HepG2 (cell line): ENCODE results near the gene UBFD1. TPM values are rescaled to one million over a fixed set of nuclear protein-coding genes. Genes with fewer than 3 reads are reported as not detected.

Source experiments
- BRCA1 ChIP-seq: sonication (generic); formaldehyde crosslinking; IDR thresholded peaks from 2 replicates; pipeline ENCODE4 v1.4.0; 2020; ENCODE audit warnings: missing genetic modification reagents
- E2F1 ChIP-seq: sonication (generic); formaldehyde crosslinking; IDR thresholded peaks from 2 replicates; pipeline ENCODE4 v1.5.0; 2020; ENCODE audit warnings: missing genetic modification reagents
- HHEX ChIP-seq: IDR thresholded peaks from 2 replicates; pipeline ENCODE4 v1.6.1; 2016; ENCODE audit warnings: control low read depth
- HNF1A ChIP-seq, 2 experiments: sonication (generic) in 1 of 2; formaldehyde crosslinking in 1 of 2; IDR thresholded peaks; 2 replicates each; pipeline versions ENCODE4 v1.4.0 to v1.6.1; 2016 to 2020; ENCODE audit warnings: borderline replicate concordance in 1 of 2, low read depth in 1 of 2, mild to moderate bottlenecking in 1 of 2, missing genetic modification reagents in 1 of 2
- HNF4A ChIP-seq: sonication (generic); formaldehyde crosslinking; IDR thresholded peaks from 2 replicates; pipeline ENCODE4 v1.4.0; 2020; ENCODE audit warnings: missing genetic modification reagents
- KLF6 ChIP-seq: IDR thresholded peaks from 2 replicates; pipeline ENCODE4 v1.8.0; 2016; ENCODE audit warnings: missing biosample characterization, missing genetic modification reagents
- KMT2B ChIP-seq: IDR thresholded peaks from 2 replicates; pipeline ENCODE4 v1.6.1; 2016; ENCODE audit warnings: missing genetic modification reagents, missing compliant biosample characterization
- NCOA5 ChIP-seq: sonication (generic); formaldehyde crosslinking; IDR thresholded peaks from 2 replicates; pipeline ENCODE4 v1.4.0; 2020; ENCODE audit warnings: missing genetic modification reagents
- NFATC3 ChIP-seq: sonication (generic); formaldehyde crosslinking; IDR thresholded peaks from 2 replicates; pipeline ENCODE4 v1.5.1; 2020; ENCODE audit warnings: mild to moderate bottlenecking, missing genetic modification reagents
- NFYC ChIP-seq: IDR thresholded peaks from 2 replicates; pipeline ENCODE4 v1.6.1; 2016; ENCODE audit warnings: missing genetic modification reagents, missing compliant biosample characterization
- PAWR ChIP-seq: sonication (generic); formaldehyde crosslinking; IDR thresholded peaks from 2 replicates; pipeline ENCODE4 v1.4.0; 2020; ENCODE audit warnings: missing genetic modification reagents, mild to moderate bottlenecking, borderline replicate concordance
- RELA ChIP-seq: sonication (generic); formaldehyde crosslinking; IDR thresholded peaks from 2 replicates; pipeline ENCODE4 v1.4.0; 2020; ENCODE audit warnings: missing genetic modification reagents
- RFX3 ChIP-seq: IDR thresholded peaks from 2 replicates; pipeline ENCODE4 v1.6.1; 2016; ENCODE audit warnings: missing biosample characterization, missing genetic modification reagents
- SP2 ChIP-seq: sonication (generic); formaldehyde crosslinking; IDR thresholded peaks from 2 replicates; pipeline ENCODE4 v1.5.1; 2020; ENCODE audit warnings: mild to moderate bottlenecking, missing genetic modification reagents
- TAF15 ChIP-seq: fragments of 200-400 bp; formaldehyde crosslinking; IDR thresholded peaks from one replicate; pipeline ENCODE4 v1.6.1; 2018; ENCODE audit warnings: mild to moderate bottlenecking, low read depth, low read length; ENCODE audit not compliant: poor library complexity, severe bottlenecking
- TOPORS ChIP-seq: sonication (generic); formaldehyde crosslinking; IDR thresholded peaks from 2 replicates; pipeline ENCODE4 v1.8.0; 2023; ENCODE audit warnings: mild to moderate bottlenecking, missing genetic modification reagents
- ZMYM2 ChIP-seq: sonication (generic); formaldehyde crosslinking; IDR thresholded peaks from 2 replicates; pipeline ENCODE4 v1.8.0; 2022; ENCODE audit warnings: mild to moderate bottlenecking, missing genetic modification reagents
- ZNF251 ChIP-seq: sonication (generic); formaldehyde crosslinking; IDR thresholded peaks from 2 replicates; pipeline ENCODE4 v1.9.0; 2021; ENCODE audit warnings: mild to moderate bottlenecking, missing genetic modification reagents
- ZNF343 ChIP-seq: sonication (generic); formaldehyde crosslinking; IDR thresholded peaks from 2 replicates; pipeline ENCODE4 v1.4.0; 2020; ENCODE audit warnings: mild to moderate bottlenecking, missing genetic modification reagents
- ZNF354B ChIP-seq: sonication (generic); formaldehyde crosslinking; IDR thresholded peaks from 2 replicates; pipeline ENCODE4 v1.8.0; 2022; ENCODE audit warnings: mild to moderate bottlenecking, missing genetic modification reagents
- ZNF550 ChIP-seq: sonication (generic); formaldehyde crosslinking; IDR thresholded peaks from 2 replicates; pipeline ENCODE4 v1.4.0; 2020; ENCODE audit warnings: mild to moderate bottlenecking, missing genetic modification reagents, borderline replicate concordance
- ZNF724P ChIP-seq: sonication (generic); formaldehyde crosslinking; IDR thresholded peaks from 2 replicates; pipeline ENCODE4 v1.8.0; 2022; ENCODE audit warnings: missing genetic modification reagents, borderline replicate concordance
- ZNF749 ChIP-seq: sonication (generic); formaldehyde crosslinking; IDR thresholded peaks from 2 replicates; pipeline ENCODE4 v1.8.0; 2022; ENCODE audit warnings: mild to moderate bottlenecking, missing genetic modification reagents, moderate library complexity, borderline replicate concordance
- ZNF776 ChIP-seq: sonication (generic); formaldehyde crosslinking; IDR thresholded peaks from 2 replicates; pipeline ENCODE4 v1.4.0; 2020; ENCODE audit warnings: mild to moderate bottlenecking, missing genetic modification reagents
- ZNF777 ChIP-seq: sonication (generic); formaldehyde crosslinking; IDR thresholded peaks from 2 replicates; pipeline ENCODE4 v1.4.0; 2020; ENCODE audit warnings: missing genetic modification reagents
- polyA plus RNA-seq, 8 experiments: library from polyadenylated mRNA; depleted of rRNA in 3 of 8; stranded (reverse) in 7 of 8; unstranded in 1 of 8; fragments of >200 nt; fragmentation: Illumina TruSeq in 4 of 8; extraction: Trizol in 4 of 8; gene quantifications; 2 replicates each; pipeline versions ENCODE4 v1.2.1 to v1.2.3, GENCODE V29; 2011 to 2016; ENCODE audit warnings: low read depth in 4 of 8, missing spikeins in 1 of 8, mixed read lengths in 1 of 8; ENCODE audit not compliant: insufficient read depth in 1 of 8
- total RNA-seq, 5 experiments: library from RNA; depleted of rRNA; stranded (reverse); fragments of >200 nt; fragmentation: Illumina TruSeq; extraction: Trizol; gene quantifications; 2 replicates each; pipeline ENCODE4 v1.2.3, GENCODE V29; 2016; ENCODE audit warnings: low read depth in 1 of 5

The UBFD1 gene
- total and polyA plus RNA-seq, 2 of the 13 experiments (the other 11 are each of a cell fraction or from before 2014, with no cell fraction given): 100 to 111 TPM

GRCh38 chr16:23556881-23557778, at the start of gene UBFD1, which contains the start of gene EARS2 (continued):
- TF ChIP-seq HNF4A (CRISPR knock-in tag): no peak; the same call in 1 of the 2 replicates
- peak; percentile 72; the same call in 1 of the 2 replicates for TF ChIP-seq RELA (CRISPR knock-in tag)
- TF ChIP-seq PAWR: peak; percentile 86; the same call in 1 of the 2 replicates
- no peak; the same call in 1 of the 2 replicates for TF ChIP-seq HHEX
- TF ChIP-seq TAF15: peak; percentile 87
- TF ChIP-seq KMT2B (CRISPR knock-in tag): peak; percentile 89
- 0 out of 2 replicates have a peak, but pooled peaks have one; percentile 66 for TF ChIP-seq NCOA5 (CRISPR knock-in tag)
- TF ChIP-seq ZMYM2 (CRISPR knock-in tag): peak; percentile 99
- TF ChIP-seq E2F1 (CRISPR knock-in tag): peak; percentile 92
- peak; percentile 85; the same call in 1 of the 2 replicates for TF ChIP-seq ZNF354B (CRISPR knock-in tag)
- TF ChIP-seq ZNF749: peak; percentile 82; the same call in 1 of the 2 replicates
- TF ChIP-seq ZNF776: peak; percentile 94; the same call in 1 of the 2 replicates
- peak; percentile 79 for TF ChIP-seq KLF6 (CRISPR knock-in tag)
- TF ChIP-seq NFYC (CRISPR knock-in tag): peak; percentile 90
- TF ChIP-seq RFX3 (CRISPR knock-in tag): peak; percentile 83
- TF ChIP-seq TOPORS (CRISPR knock-in tag): peak; percentile 43; the same call in 1 of the 2 replicates
- TF ChIP-seq BRCA1 (CRISPR knock-in tag): peak; percentile 95
- TF ChIP-seq HNF1A (IDR thresholded peaks at IDR 0.05; ENCODE audit: low read depth): peak; percentile 23; the same call in 1 of the 2 replicates
- peak; percentile 77; the same call in 1 of the 2 replicates for TF ChIP-seq HNF1A (CRISPR knock-in tag; IDR thresholded peaks at IDR 0.05; ENCODE audit: borderline replicate concordance)
- 0 out of 2 replicates have a peak, but pooled peaks have one; percentile 94 for TF ChIP-seq NFATC3 (CRISPR knock-in tag)
- peak; percentile 91 for TF ChIP-seq SP2
- TF ChIP-seq ZNF251 (CRISPR knock-in tag): no peak
- peak; percentile 85 for TF ChIP-seq ZNF724P
- peak; percentile 95; the same call in 1 of the 2 replicates for TF ChIP-seq ZNF550 (CRISPR knock-in tag)
- TF ChIP-seq ZNF777 (CRISPR knock-in tag): peak; percentile 85
- TF ChIP-seq ZNF343 (CRISPR knock-in tag): no peak
